Mammary epithelial cell (primary cell): ENCODE data around the gene JPH3.

Source experiments
- EZH2 ChIP-seq: IDR thresholded peaks from 2 replicates; pipeline ENCODE4 v1.6.1; 2012; ENCODE audit warnings: low read length, inconsistent platforms, borderline replicate concordance
- TF ChIP-seq, protein P1 (sequence below), 2 donors: IDR thresholded peaks in 1 of 2; conservative IDR thresholded peaks in 1 of 2; 2 replicates each; pipeline ENCODE4 v1.5.1; 2011 to 2012; ENCODE audit warnings: inconsistent platforms in 2 of 2, low read length in 2 of 2, mild to moderate bottlenecking in 2 of 2, control low read depth in 1 of 2, low read depth in 1 of 2; ENCODE audit not compliant: insufficient read depth in 1 of 2; ENCODE audit errors: extremely low read depth in 1 of 2

DNA sequence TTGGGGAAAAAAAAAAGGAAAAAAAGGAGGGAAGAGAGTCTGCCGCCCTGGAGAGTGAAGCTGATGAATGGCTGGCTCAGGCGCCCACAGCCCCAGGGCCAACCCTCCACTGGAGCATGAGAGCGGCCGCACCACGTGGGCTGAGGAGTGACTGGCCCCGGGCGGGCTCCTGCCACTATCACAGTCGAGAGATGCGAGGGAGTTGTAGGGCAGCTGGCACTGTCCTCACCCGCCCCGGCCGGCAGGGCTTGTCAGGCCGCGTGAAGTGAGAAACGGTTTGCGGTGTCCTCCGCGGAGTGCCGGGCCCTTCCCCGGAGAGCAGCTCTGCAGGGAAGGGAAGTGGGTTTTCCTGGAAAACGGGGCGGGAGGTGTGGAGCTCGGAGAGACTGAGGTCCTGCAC is 45.9 kb downstream of the JPH3 start:
- TF ChIP-seq, protein P1, sequence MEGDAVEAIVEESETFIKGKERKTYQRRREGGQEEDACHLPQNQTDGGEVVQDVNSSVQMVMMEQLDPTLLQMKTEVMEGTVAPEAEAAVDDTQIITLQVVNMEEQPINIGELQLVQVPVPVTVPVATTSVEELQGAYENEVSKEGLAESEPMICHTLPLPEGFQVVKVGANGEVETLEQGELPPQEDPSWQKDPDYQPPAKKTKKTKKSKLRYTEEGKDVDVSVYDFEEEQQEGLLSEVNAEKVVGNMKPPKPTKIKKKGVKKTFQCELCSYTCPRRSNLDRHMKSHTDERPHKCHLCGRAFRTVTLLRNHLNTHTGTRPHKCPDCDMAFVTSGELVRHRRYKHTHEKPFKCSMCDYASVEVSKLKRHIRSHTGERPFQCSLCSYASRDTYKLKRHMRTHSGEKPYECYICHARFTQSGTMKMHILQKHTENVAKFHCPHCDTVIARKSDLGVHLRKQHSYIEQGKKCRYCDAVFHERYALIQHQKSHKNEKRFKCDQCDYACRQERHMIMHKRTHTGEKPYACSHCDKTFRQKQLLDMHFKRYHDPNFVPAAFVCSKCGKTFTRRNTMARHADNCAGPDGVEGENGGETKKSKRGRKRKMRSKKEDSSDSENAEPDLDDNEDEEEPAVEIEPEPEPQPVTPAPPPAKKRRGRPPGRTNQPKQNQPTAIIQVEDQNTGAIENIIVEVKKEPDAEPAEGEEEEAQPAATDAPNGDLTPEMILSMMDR (conservative IDR thresholded peaks at IDR 0.05 in 1 of 2, IDR thresholded peaks at IDR 0.05 in 1 of 2; ENCODE audit: extremely low read depth in 1 of 2, insufficient read depth in 1 of 2, low read depth in 1 of 2, low read length in 2 of 2), result no peak
- TF ChIP-seq EZH2, result no peak
